NCI-H345 (cell line): ENCODE results near the gene KRTAP5-7.
"Not testable (repeated sequence)": the region's sequence is repeated elsewhere in the genome, so short reads cannot be mapped to it uniquely, and the experiment has no call there.

Experiments
- DNase-seq: peaks from one replicate; lab custom pipeline; 2025; lab: John Stamatoyannopoulos, UW

Gene KRTAP5-7

GRCh38 chr11:71526796-71527575, at the start of gene KRTAP5-7:
Gene KRTAP5-7, plus strand, starts transcription at chr11:71527267. Its CDS starts 34 bp downstream, at chr11:71527301.
- not testable (repeated sequence) for DNase-seq

- DNase-seq: no peak
Observed at GRCh38 chr11:71477641-71478527, 49.2 kb upstream of the KRTAP5-7 start.

- DNase-seq: no peak
Observed at GRCh38 chr11:71478528-71478840, 48.6 kb upstream of the KRTAP5-7 start.

GRCh38 chr11:71481101-71481960, 45.7 kb upstream of the KRTAP5-7 start:
- no peak for DNase-seq

GRCh38 chr11:71482216-71482615, 44.9 kb upstream of the KRTAP5-7 start:
- no peak for DNase-seq

GRCh38 chr11:71482746-71483364, 44.2 kb upstream of the KRTAP5-7 start:
- no peak for DNase-seq

GRCh38 chr11:71483692-71484091, 43.4 kb upstream of the KRTAP5-7 start:
- no peak for DNase-seq

GRCh38 chr11:71484248-71485062, 42.6 kb upstream of the KRTAP5-7 start:
- DNase-seq: no peak

GRCh38 chr11:71485063-71485399, 42.0 kb upstream of the KRTAP5-7 start:
- no peak for DNase-seq

- no peak for DNase-seq
Observed at GRCh38 chr11:71485466-71485865, 41.6 kb upstream of the KRTAP5-7 start.

- no peak for DNase-seq
Observed at GRCh38 chr11:71486320-71486719, 40.7 kb upstream of the KRTAP5-7 start.

- no peak for DNase-seq
Observed at GRCh38 chr11:71488681-71489270, 38.3 kb upstream of the KRTAP5-7 start.

GRCh38 chr11:71489311-71490043, 37.6 kb upstream of the KRTAP5-7 start:
- DNase-seq: no peak

GRCh38 chr11:71490044-71490730, 36.9 kb upstream of the KRTAP5-7 start:
- no peak for DNase-seq

- no peak for DNase-seq
Observed at GRCh38 chr11:71490731-71491390, 36.2 kb upstream of the KRTAP5-7 start.

GRCh38 chr11:71491531-71491930, 35.5 kb upstream of the KRTAP5-7 start:
- DNase-seq: no peak

GRCh38 chr11:71491940-71492339, 35.1 kb upstream of the KRTAP5-7 start:
- DNase-seq: no peak

- no peak for DNase-seq
Observed at GRCh38 chr11:71495286-71496230, 31.5 kb upstream of the KRTAP5-7 start.
